Measurements from ENCODE around the gene EEFSEC. TPM values are rescaled to one million over a fixed set of nuclear protein-coding genes. Genes with fewer than 3 reads are reported as not detected.

EEFSEC gene
- total RNA-seq, 3 donors from 2014 or later = 13.9 to 28.2 (median 19.8) TPM

DNA sequence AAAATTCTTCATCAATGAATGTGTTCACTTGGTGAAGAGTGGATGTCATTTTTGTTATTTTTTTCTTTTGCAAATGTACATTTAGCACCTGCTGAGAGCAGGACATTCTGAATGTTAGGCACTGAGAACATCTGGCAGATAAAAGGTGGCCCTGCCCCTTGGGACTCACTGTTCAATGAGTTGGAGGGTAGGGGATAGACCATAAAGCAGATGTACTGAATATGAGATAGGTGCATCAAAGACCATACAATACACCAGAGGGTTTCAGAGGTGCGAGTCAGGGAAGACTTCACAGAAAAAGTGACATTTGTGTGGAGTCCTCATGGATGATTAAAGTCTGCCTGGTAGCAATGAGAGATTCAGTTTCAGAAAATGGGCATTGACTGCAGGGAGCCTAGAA lies 34.2 kb downstream of the EEFSEC start:
- Histone ChIP-seq H3K4me1 (no peaks in the 10 kb centered on the region), H3K9me3 (no peaks in the 10 kb centered on the region), H3K36me3 (no peaks in the 10 kb centered on the region), H3K27ac (no peak overlapping the region), H3K4me3 (no peak overlapping the region), H3K27me3 (no peaks in the 10 kb centered on the region)
- TF ChIP-seq POLR2A (IDR thresholded peaks at IDR 0.05) = no peak
- TF ChIP-seq POLR2AphosphoS5 (IDR thresholded peaks at IDR 0.05) = no peak
- TF ChIP-seq, protein P1, sequence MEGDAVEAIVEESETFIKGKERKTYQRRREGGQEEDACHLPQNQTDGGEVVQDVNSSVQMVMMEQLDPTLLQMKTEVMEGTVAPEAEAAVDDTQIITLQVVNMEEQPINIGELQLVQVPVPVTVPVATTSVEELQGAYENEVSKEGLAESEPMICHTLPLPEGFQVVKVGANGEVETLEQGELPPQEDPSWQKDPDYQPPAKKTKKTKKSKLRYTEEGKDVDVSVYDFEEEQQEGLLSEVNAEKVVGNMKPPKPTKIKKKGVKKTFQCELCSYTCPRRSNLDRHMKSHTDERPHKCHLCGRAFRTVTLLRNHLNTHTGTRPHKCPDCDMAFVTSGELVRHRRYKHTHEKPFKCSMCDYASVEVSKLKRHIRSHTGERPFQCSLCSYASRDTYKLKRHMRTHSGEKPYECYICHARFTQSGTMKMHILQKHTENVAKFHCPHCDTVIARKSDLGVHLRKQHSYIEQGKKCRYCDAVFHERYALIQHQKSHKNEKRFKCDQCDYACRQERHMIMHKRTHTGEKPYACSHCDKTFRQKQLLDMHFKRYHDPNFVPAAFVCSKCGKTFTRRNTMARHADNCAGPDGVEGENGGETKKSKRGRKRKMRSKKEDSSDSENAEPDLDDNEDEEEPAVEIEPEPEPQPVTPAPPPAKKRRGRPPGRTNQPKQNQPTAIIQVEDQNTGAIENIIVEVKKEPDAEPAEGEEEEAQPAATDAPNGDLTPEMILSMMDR (IDR thresholded peaks at IDR 0.05) = no peak
- intact Hi-C loops (cut with DNase I; ENCODE audit: low total_unique reads) = no loop called here
- DNase-seq (ENCODE audit: low spot score in 2 of 2) = no peak

DNA sequence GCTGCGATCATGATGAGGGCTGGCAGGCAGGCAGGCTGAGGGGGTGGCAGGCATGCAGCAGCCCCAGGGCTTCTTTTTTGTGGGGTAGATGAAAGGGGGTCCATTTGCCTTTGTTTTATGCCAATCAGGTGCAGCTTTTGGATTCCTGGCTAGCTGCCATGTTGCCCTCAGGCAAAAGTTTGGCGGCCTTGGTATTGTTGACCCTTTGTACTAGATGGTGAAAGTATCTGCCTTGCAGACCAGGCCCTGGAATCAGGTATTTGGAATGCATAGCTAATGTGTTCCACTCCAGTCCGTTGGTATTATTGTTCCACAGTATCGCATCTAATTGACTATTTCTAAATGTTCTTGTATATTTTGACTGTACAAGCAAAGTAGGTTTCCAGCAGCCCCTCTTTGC lies 35.0 kb downstream of the EEFSEC start:
- Histone ChIP-seq H3K36me3 (no peaks in the 10 kb centered on the region), H3K4me1 (no peaks in the 10 kb centered on the region), H3K4me3 (no peak overlapping the region), H3K27me3 (no peaks in the 10 kb centered on the region), H3K9me3 (no peaks in the 10 kb centered on the region), H3K27ac (no peak overlapping the region)
- TF ChIP-seq, protein P1 (IDR thresholded peaks at IDR 0.05) = no peak
- no peak for TF ChIP-seq POLR2AphosphoS5 (IDR thresholded peaks at IDR 0.05)
- no peak for TF ChIP-seq POLR2A (IDR thresholded peaks at IDR 0.05)
- no peak for DNase-seq (ENCODE audit: low spot score in 2 of 2)
- intact Hi-C loops (cut with DNase I; ENCODE audit: low total_unique reads) = no loop called here

DNA sequence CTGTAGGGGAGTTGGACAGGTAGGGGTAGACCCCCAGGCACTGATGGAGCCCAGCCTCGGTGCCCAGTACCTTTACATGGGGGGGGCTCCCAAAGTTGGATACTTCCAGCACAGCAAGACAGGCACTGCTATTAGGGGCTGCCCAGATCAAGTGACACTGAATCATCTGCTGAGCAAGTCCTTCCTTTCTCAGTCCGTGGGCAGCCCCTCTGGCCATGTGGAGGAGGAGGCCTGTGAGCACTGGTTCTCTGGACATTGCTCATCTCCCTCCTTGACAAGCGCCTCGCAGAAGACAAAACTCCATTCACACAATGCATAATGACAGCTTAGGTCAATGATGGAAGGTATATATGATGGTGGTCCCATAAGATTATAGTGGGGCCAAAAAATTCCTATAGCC lies 35.7 kb downstream of the EEFSEC start:
- no peaks in the 10 kb centered on the region for H3K4me1 ChIP-seq
- no peak for TF ChIP-seq POLR2AphosphoS5 (IDR thresholded peaks at IDR 0.05)
- TF ChIP-seq POLR2A (IDR thresholded peaks at IDR 0.05) = no peak
- TF ChIP-seq, protein P1 (IDR thresholded peaks at IDR 0.05) = no peak
- no peaks in the 10 kb centered on the region for H3K27me3 ChIP-seq
- DNase-seq (ENCODE audit: low spot score in 2 of 2) = no peak
- H3K4me3 ChIP-seq = no peak overlapping the region
- no peaks in the 10 kb centered on the region for H3K9me3 ChIP-seq
- intact Hi-C loops (cut with DNase I; ENCODE audit: low total_unique reads) = no loop called here
- H3K27ac ChIP-seq = no peak overlapping the region
- no peaks in the 10 kb centered on the region for H3K36me3 ChIP-seq

DNA sequence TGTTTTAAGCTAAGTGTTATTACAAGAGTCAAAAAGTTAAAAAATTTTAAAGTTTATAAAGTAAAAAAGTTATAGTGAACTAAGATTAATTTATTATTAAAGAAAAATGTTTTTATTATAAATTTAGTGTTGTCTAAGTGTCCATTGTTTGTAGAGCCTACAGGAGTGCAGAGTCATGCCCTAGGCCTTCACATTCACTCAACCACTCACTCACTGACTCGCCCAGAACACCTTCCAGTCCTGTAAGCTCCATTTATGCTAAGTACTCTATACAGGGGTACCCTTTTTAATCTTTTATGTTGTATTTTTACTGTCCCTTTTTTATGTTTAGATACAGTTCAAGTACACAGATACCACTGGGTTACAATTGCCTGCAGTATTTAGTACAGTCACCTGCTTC lies 37.2 kb downstream of the EEFSEC start:
- H3K36me3 ChIP-seq = no peaks in the 10 kb centered on the region
- no peak overlapping the region for H3K27ac ChIP-seq
- no peaks in the 10 kb centered on the region for H3K9me3 ChIP-seq
- intact Hi-C loops (cut with DNase I; ENCODE audit: low total_unique reads) = no loop called here
- no peak overlapping the region for H3K4me3 ChIP-seq
- TF ChIP-seq POLR2AphosphoS5 (IDR thresholded peaks at IDR 0.05) (no peak), POLR2A (IDR thresholded peaks at IDR 0.05) (no peak)
- TF ChIP-seq, protein P1 (IDR thresholded peaks at IDR 0.05) = no peak
- DNase-seq (ENCODE audit: low spot score in 2 of 2) = no peak
- H3K4me1 ChIP-seq = no peaks in the 10 kb centered on the region
- H3K27me3 ChIP-seq = no peaks in the 10 kb centered on the region

DNA sequence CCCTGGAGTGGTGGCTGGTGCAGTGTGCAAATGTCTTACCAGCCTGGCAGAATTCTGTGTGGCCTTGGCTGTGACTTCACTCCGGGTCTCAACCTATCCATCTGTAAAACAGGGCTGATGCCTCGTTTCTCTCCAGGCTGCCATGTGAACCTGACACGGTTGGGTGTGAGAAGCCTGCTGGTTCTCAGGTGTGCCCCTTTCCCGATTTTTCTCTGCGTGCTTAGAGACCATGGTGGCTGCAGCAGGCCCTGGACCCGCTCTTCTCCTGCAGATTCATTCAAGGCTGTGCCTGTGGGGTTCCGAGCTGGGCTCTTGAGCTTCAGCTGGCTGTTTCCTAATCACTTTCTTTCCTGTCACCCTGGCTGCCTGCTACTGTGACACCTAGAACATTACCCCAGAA lies 38.9 kb downstream of the EEFSEC start:
- H3K36me3 ChIP-seq = no peaks in the 10 kb centered on the region
- H3K4me3 ChIP-seq = no peak overlapping the region
- DNase-seq (ENCODE audit: low spot score in 2 of 2) = no peak
- no peaks in the 10 kb centered on the region for H3K27me3 ChIP-seq
- H3K4me1 ChIP-seq = no peaks in the 10 kb centered on the region
- H3K9me3 ChIP-seq = no peaks in the 10 kb centered on the region
- no peak for TF ChIP-seq POLR2A (IDR thresholded peaks at IDR 0.05)
- TF ChIP-seq, protein P1 (IDR thresholded peaks at IDR 0.05) = no peak
- TF ChIP-seq POLR2AphosphoS5 (IDR thresholded peaks at IDR 0.05) = no peak
- intact Hi-C loops (cut with DNase I; ENCODE audit: low total_unique reads) = no loop called here
- H3K27ac ChIP-seq = no peak overlapping the region

Data from breast epithelium (tissue), 4 donors.